ENCODE results near the gene DUSP22.
"Not testable (repeated sequence)": the region's sequence is repeated elsewhere in the genome, so short reads cannot be mapped to it uniquely, and the experiment has no call there.

- TF ChIP-seq CTCF, EZH2, EZH2phosphoT487 (IDR thresholded peaks at IDR 0.05): not testable (repeated sequence)
Observed at GRCh38 chr6:325161-325860, 33.0 kb downstream of the DUSP22 start.
